Activated B cell treated with CpG ODN at 0.5 μM for 24 hours (primary cell): Measurements from ENCODE around the gene QPRT. TPM values are rescaled to one million over a fixed set of nuclear protein-coding genes. Genes with fewer than 3 reads are reported as not detected.

ENCODE experiments used
- ATAC-seq: fragments of 200-7000 bp; cut with Tn5 transposase; one replicate; pipeline ENCODE4 v1.10.0; 2021; ENCODE audit warnings: low read depth, mild to moderate bottlenecking, moderate library complexity
- CTCF ChIA-PET: fragments of 350-600 bp; sonication (Branson Sonifier 250); formaldehyde crosslinking; loops from one replicate; lab custom pipeline; 2021; ENCODE audit warnings: antibody characterized with exemption; lab: Charles Lee
- POLR2A ChIA-PET: fragments of 350-600 bp; sonication (Branson Sonifier 250); formaldehyde crosslinking; loops from one replicate; lab custom pipeline; 2021; ENCODE audit warnings: antibody characterized with exemption; lab: Charles Lee
- DNase-seq: peaks from one replicate; pipeline ENCODE4 v3.0.0; 2022
- H3K27ac Mint-ChIP-seq: one replicate; pipeline ENCODE4 v1.8.0; 2020; ENCODE audit warnings: mixed read lengths
- H3K27me3 Mint-ChIP-seq: one replicate; pipeline ENCODE4 v1.8.0; 2021; ENCODE audit warnings: mixed read lengths
- H3K36me3 Mint-ChIP-seq: one replicate; pipeline ENCODE4 v1.8.0; 2021; ENCODE audit warnings: low read depth, mixed read lengths
- H3K4me1 Mint-ChIP-seq: one replicate; pipeline ENCODE4 v1.8.0; 2021; ENCODE audit warnings: mixed read lengths
- H3K4me3 Mint-ChIP-seq: one replicate; pipeline ENCODE4 v1.8.0; 2020; ENCODE audit warnings: mild to moderate bottlenecking, mixed read lengths
- H3K9me3 Mint-ChIP-seq: one replicate; pipeline ENCODE4 v1.8.0; 2020; ENCODE audit warnings: mixed read lengths
- intact Hi-C: fragments of 100-400 bp; cut with micrococcal nuclease; formaldehyde crosslinking; loops from one replicate; pipeline ENCODE4 v1.15.1; 2024
- total RNA-seq: library from RNA; stranded (reverse); gene quantifications from 2 replicates; pipeline ENCODE4 v1.2.3, GENCODE V29; 2022
- TF ChIP-seq, protein P1 (sequence below): fragments of 200-600 bp; IDR thresholded peaks from one replicate; pipeline ENCODE4 v1.8.0; 2022; ENCODE audit warnings: antibody characterized with exemption, mild to moderate bottlenecking

Gene QPRT
- total RNA-seq, 1 donor from 2014 or later: 0.84 TPM

DNA sequence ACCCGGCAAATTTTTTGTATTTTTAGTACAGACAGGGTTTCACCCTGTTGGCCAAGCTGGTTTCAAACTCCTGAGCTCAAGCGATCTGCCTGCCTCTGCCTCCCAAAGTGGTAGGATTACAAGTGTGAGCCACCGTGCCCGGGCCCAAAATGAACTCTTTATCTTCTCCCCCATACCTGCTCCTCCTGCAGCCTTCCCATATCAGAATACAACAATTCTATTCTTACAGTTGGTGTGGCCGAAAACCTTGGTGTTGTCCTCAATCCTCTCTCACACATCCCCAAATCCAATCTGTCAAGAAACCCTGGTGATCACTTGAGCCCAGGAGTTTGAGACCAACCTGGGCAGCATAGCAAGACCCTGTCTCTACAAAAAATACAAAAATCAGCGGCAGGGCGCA, 35.4 kb upstream of the QPRT start:
- CTCF ChIA-PET: interaction anchor here (1.1 to 1.7 kb wide), 2 partner anchors 58 to 81 kb away, joined by 3 to 7 read pairs; no protein-coding TSS in a partner anchor

DNA sequence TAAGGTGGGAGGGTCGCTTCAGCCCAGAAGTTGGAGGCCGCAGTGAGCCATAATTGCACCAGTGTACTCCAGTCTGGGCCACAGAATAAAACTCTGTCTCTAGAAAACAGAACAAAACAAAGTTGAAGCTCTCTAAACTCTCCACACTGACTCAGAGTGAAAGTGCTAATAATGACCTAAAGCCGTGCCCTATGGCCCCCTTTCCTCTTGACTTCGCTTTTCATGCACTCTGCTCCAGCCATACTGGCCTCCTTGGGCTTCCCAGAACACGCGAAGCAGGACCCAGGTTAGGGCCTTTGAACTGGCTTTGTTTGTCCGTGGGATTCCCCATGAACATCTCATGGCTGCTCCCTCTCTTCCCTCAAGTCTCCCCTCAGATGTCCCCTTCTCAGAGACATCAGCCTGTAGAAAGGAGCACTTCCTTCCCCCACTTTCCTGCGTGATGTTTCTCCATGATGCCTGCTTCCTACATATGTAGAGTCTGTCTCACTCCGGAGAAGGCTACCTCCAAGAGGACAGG, 34.6 kb upstream of the QPRT start:
- ChIA-PET CTCF (interaction anchor here (1.7 kb wide), 1 partner anchor 57 kb away, joined by 7 read pairs; no protein-coding TSS in a partner anchor), POLR2A (interaction anchor here (0.5 to 1.5 kb wide), 13 partner anchors 18 to 172 kb away, joined by 3 to 15 read pairs (median 5); partner anchors contain the start of genes MAZ, PAGR1 and SPN)
- intact Hi-C loops: loop anchor here (2.0 to 10.0 kb wide), 3 partner anchors 32 to 56 kb away; no protein-coding TSS in a partner anchor
- Mint-ChIP-seq H3K36me3 (no peaks in the 10 kb centered on the region), H3K4me3 (peak overlapping the region; percentile 61), H3K27me3 (no peaks in the 10 kb centered on the region), H3K9me3 (no peaks in the 10 kb centered on the region), H3K27ac (peak overlapping the region; percentile 92), H3K4me1 (peaks cover 41% of the 10 kb centered on the region)
- TF ChIP-seq, protein P1, sequence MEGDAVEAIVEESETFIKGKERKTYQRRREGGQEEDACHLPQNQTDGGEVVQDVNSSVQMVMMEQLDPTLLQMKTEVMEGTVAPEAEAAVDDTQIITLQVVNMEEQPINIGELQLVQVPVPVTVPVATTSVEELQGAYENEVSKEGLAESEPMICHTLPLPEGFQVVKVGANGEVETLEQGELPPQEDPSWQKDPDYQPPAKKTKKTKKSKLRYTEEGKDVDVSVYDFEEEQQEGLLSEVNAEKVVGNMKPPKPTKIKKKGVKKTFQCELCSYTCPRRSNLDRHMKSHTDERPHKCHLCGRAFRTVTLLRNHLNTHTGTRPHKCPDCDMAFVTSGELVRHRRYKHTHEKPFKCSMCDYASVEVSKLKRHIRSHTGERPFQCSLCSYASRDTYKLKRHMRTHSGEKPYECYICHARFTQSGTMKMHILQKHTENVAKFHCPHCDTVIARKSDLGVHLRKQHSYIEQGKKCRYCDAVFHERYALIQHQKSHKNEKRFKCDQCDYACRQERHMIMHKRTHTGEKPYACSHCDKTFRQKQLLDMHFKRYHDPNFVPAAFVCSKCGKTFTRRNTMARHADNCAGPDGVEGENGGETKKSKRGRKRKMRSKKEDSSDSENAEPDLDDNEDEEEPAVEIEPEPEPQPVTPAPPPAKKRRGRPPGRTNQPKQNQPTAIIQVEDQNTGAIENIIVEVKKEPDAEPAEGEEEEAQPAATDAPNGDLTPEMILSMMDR: no peak
- DNase-seq: peak; percentile 41
- peak; percentile 67 for ATAC-seq

More for the DNA sequence above, 35.4 kb upstream of the QPRT start:
- H3K4me1 Mint-ChIP-seq: peaks cover 41% of the 10 kb centered on the region
- no peaks in the 10 kb centered on the region for H3K9me3 Mint-ChIP-seq
- no peaks in the 10 kb centered on the region for H3K36me3 Mint-ChIP-seq
- no peak for ATAC-seq
- POLR2A ChIA-PET: interaction anchor here (0.5 to 1.5 kb wide), 7 partner anchors 19 to 163 kb away, joined by 3 to 12 read pairs (median 4); partner anchors contain the start of genes MAZ and SPN
- no peak for DNase-seq
- H3K4me3 Mint-ChIP-seq: peak overlapping the region; percentile 16
- TF ChIP-seq, protein P1: no peak
- no peaks in the 10 kb centered on the region for H3K27me3 Mint-ChIP-seq
- intact Hi-C loops: loop anchor here (10.0 kb wide), 1 partner anchor 49 kb away; no protein-coding TSS in a partner anchor
- peak overlapping the region; percentile 92 for H3K27ac Mint-ChIP-seq

DNA sequence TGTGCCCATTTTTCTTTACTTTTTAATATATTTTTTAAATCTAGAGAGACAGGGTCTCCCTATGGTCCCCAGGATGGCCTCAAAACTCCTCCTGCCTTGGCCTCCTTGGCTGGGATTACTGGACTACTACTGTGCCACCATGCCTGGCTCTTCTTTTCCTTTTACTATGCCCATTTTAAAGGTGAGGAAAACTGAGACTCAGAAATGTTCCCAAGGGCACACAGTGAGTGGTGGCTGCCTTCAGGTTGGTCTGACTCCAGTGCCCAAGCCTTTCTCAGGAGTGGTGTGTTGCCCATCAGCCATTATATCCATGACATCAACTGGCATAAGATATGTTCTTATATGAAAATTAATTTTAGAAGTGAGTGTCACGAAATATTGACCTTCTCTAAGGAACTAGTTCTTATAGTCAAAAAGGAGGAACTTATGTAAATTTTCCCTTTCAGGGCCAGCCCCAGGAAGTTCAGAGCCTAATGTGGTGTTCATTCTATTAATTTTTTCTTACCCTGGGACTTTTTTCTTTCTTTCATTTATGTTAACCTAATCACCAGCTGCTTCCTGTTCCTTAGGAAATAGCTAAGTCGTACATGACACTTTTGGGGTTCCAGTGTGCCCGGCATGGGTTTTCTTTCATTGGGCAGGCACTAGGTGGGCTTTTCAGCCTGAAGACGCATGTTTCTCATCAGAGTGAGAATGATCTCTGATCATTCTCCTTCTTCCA, 33.8 kb upstream of the QPRT start:
- Mint-ChIP-seq H3K27ac (peak overlapping the region; percentile 92), H3K4me1 (peaks cover 44% of the 10 kb centered on the region), H3K4me3 (peak overlapping the region; percentile 69), H3K9me3 (no peaks in the 10 kb centered on the region), H3K27me3 (no peaks in the 10 kb centered on the region), H3K36me3 (no peaks in the 10 kb centered on the region)
- ChIA-PET CTCF (no interaction called here), POLR2A (interaction anchor here (0.5 to 1.8 kb wide), 10 partner anchors 9 to 1007 kb away, joined by 3 to 10 read pairs (median 4); partner anchors contain the start of genes QPRT and SPN)
- TF ChIP-seq, protein P1: no peak
- ATAC-seq (peak; percentile 67), DNase-seq (no peak)
- intact Hi-C loops: loop anchor here (1.0 to 10.0 kb wide), 4 partner anchors 21 to 56 kb away; no protein-coding TSS in a partner anchor

DNA sequence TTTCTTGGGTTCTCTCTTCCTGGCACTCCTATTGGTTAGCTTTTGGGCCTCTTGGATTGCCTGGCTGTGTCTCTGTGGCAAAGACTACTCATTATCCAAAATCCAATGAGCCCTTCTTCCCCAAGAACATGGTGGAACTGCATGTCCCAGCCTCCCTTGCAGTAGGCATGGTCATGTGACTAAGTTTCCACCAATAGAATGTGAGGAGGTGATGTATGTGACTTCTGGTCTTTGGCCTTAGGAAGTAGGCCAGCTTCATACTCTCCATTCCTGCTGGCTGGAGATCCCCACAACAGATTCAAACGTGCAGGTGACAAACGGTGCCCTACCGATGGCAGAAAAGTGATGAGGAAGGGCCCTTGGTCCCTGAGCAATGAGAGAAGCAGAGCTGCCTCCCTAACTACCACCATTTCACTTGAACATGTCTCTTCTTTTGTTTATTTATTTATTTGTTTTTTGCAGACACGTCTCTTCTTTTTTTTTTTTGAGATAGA, 33.2 kb upstream of the QPRT start:
- H3K4me3 Mint-ChIP-seq: peak overlapping the region; percentile 69
- intact Hi-C loops: loop anchor here (1.0 to 10.0 kb wide), 4 partner anchors 21 to 55 kb away; no protein-coding TSS in a partner anchor
- no peaks in the 10 kb centered on the region for H3K9me3 Mint-ChIP-seq
- ChIA-PET CTCF (no interaction called here), POLR2A (interaction anchor here (0.5 to 1.8 kb wide), 10 partner anchors 8 to 1007 kb away, joined by 3 to 10 read pairs (median 4); partner anchors contain the start of genes QPRT and SPN)
- DNase-seq (no peak), ATAC-seq (peak; percentile 42)
- no peaks in the 10 kb centered on the region for H3K36me3 Mint-ChIP-seq
- H3K27ac Mint-ChIP-seq: peak overlapping the region; percentile 92
- no peaks in the 10 kb centered on the region for H3K27me3 Mint-ChIP-seq
- H3K4me1 Mint-ChIP-seq: peaks cover 42% of the 10 kb centered on the region
- TF ChIP-seq, protein P1: no peak
